Mesangial cell (primary cell): ENCODE results near the gene ITPKA. TPM values are rescaled to one million over a fixed set of nuclear protein-coding genes. Genes with fewer than 3 reads are reported as not detected.

Experiments used
- total RNA-seq: library from RNA; depleted of rRNA; stranded (reverse); fragments of >200 nt; gene quantifications from 2 replicates; pipeline ENCODE4 v1.2.3, GENCODE V29; 2015

The ITPKA gene
- total RNA-seq = 5.4 and 8.4 TPM in 2 replicates

DNA sequence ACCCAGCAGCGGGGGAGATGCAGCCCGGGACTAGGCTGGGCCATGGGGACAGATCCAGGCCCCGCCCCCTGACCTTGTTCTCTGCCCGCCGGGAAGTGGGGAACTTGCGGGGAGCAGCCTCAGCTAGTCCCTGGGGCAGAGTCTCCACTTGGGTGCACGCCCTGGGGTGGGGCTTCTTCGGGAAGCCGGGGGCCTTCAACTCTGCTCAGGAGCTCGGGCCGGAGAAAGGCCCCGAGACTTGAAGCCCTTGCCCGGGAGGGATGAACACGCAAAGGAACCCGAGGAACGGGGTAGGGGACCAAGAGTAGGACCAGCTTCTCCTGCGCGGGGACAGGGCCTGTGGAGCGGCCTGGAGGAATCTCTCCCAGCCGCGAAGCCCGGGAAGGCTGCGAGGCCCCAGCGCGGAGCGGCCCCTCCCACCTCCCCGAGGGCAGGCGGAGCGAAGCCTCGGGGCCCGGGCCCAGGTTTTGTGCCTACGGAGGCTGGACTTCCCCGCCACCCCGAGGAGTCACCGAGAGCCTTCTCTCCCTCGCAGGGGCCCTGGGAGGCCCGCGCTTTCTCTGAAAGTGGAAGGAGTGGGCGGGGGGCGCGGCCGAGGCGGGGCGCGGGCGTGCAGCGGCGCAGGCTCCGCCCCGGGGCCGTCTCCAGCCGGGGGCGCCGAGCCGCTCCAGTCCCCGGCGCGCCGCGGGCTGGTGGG is at the start of gene ITPKA:
Gene ITPKA (plus strand): TSS at position 670 of the 697 bp plus-strand sequence. CDS start 54 bp downstream, outside the sequence.

DNA sequence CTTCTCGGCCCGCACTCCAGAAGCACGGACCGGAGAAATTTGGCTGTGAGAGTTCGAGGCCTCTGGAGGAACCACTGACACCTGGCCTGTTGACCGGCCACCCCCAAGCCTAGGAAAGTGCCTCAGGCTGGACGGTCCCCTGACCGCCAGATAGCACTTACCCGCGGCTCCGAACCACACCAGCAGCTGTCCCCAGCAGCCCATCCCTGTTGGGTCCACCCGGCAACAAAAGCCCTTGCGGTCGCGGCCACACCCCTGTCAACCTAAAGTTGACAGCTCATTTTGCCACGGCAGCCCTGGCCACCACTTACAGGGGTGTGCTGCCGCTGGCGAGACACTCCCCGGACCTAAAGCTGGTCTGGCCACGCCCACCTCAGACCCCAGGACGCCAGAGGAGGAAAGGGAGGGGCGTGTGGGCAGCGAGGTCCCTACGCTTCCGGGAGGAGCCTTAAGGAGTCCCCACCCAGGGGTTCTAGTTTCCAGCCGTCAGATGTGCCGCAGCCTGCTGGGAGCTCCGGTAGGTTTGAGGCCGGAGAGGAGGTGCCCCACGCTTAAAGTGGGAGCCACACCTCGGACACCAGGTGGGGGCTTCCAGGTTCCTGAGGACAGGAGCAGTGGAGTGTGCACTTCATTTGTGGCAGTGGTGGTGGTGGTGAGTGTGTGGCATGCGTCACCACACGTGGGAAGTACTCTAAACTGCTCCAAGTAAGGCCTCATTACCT is 20.0 kb downstream of the ITPKA start, which contains the start of gene LTK:
Gene LTK (minus strand): TSS at position 322 of the 722 bp plus-strand sequence. CDS start 118 bp downstream, at position 204.

Other genes starting within 250 kb of the ITPKA start
- 1.8 and 27.9 TPM in 2 replicates for gene OIP5, start 161.3 kb upstream of the ITPKA start, total RNA-seq
- gene NUSAP1, start 161.0 kb upstream of the ITPKA start, total RNA-seq = 9.6 and 118 TPM in 2 replicates
- 11.5 and 13.9 TPM in 2 replicates for gene NDUFAF1, start 91.4 kb upstream of the ITPKA start, total RNA-seq
- gene RTF1, start 76.8 kb upstream of the ITPKA start, total RNA-seq = 14.3 and 15.0 TPM in 2 replicates
- gene LTK, start 20.0 kb downstream of the ITPKA start, total RNA-seq = 0.33 and 1.4 TPM in 2 replicates
- 20.7 and 28.4 TPM in 2 replicates for gene RPAP1, start 50.4 kb downstream of the ITPKA start, total RNA-seq
- gene TYRO3, start 65.3 kb downstream of the ITPKA start, total RNA-seq = 11.7 and 13.1 TPM in 2 replicates
- gene MGA, start 166.5 kb downstream of the ITPKA start, total RNA-seq = 11.6 and 15.8 TPM in 2 replicates